Measurements from ENCODE around the gene PTPRG.

GRCh38 chr3:61532739-61533500, 28.5 kb upstream of the PTPRG start:
- TF ChIP-seq POLR2A (IDR thresholded peaks at IDR 0.05; ENCODE audit: low read depth, low read length) (no peak), CTCF (IDR thresholded peaks at IDR 0.05; ENCODE audit: extremely low read depth in 1 of 2, insufficient read depth in 1 of 2, low read depth in 1 of 2, low read length in 2 of 2) (no peak), POLR2AphosphoS5 (IDR thresholded peaks at IDR 0.05; ENCODE audit: insufficient read depth, low read depth, low read length) (no peak), JUN (IDR thresholded peaks at IDR 0.05; ENCODE audit: borderline replicate concordance, insufficient read depth, insufficient read length, low read depth) (no peak), MYC (IDR thresholded peaks at IDR 0.05; ENCODE audit: low read depth, low read length) (no peak), EZH2 (IDR thresholded peaks at IDR 0.05; ENCODE audit: borderline replicate concordance, low read depth, low read length, severe bottlenecking) (no peak)
